Endothelial cell (in vitro differentiated cells): ENCODE results near the gene C1GALT1. TPM values are rescaled to one million over a fixed set of nuclear protein-coding genes. Genes with fewer than 3 reads are reported as not detected.

ENCODE experiments used
- DNase-seq: peaks from one replicate; pipeline ENCODE4 v3.0.0; 2021; ENCODE audit warnings: low spot score
- H3K27ac Mint-ChIP-seq: one replicate; pipeline ENCODE4 v1.8.0; 2021; ENCODE audit warnings: mixed read lengths, inconsistent platforms; ENCODE audit not compliant: unreplicated experiment
- H3K27me3 Mint-ChIP-seq: one replicate; pipeline ENCODE4 v1.8.0; 2021; ENCODE audit warnings: mild to moderate bottlenecking, moderate library complexity, mixed read lengths, inconsistent platforms; ENCODE audit not compliant: unreplicated experiment
- H3K36me3 Mint-ChIP-seq: one replicate; pipeline ENCODE4 v1.8.0; 2021; ENCODE audit warnings: mild to moderate bottlenecking, low read depth, mixed read lengths, inconsistent platforms; ENCODE audit not compliant: unreplicated experiment
- H3K4me1 Mint-ChIP-seq: one replicate; pipeline ENCODE4 v1.8.0; 2021; ENCODE audit warnings: mild to moderate bottlenecking, mixed read lengths, inconsistent platforms; ENCODE audit not compliant: unreplicated experiment
- H3K4me3 Mint-ChIP-seq: one replicate; pipeline ENCODE4 v1.8.0; 2021; ENCODE audit warnings: mild to moderate bottlenecking, mixed read lengths, inconsistent platforms; ENCODE audit not compliant: unreplicated experiment
- H3K9me3 Mint-ChIP-seq: one replicate; pipeline ENCODE4 v1.8.0; 2021; ENCODE audit warnings: mixed read lengths, inconsistent platforms; ENCODE audit not compliant: unreplicated experiment
- total RNA-seq: library from RNA; stranded (reverse); fragmentation: NEBNext Ultra II Directional; extraction: Animal tissue kit (Norgen Biotek cat#: 25700); gene quantifications from one replicate; pipeline ENCODE4 v1.2.1, GENCODE V29; 2021; ENCODE audit not compliant: unreplicated experiment
- TF ChIP-seq, protein P1 (sequence below): fragments of 200-600 bp; sonication (generic); IDR thresholded peaks from one replicate; pipeline ENCODE4 v1.5.0; 2021; ENCODE audit warnings: antibody characterized with exemption; ENCODE audit not compliant: unreplicated experiment

Gene C1GALT1
- total RNA-seq, 1 donor from 2014 or later = 39.7 TPM

DNA sequence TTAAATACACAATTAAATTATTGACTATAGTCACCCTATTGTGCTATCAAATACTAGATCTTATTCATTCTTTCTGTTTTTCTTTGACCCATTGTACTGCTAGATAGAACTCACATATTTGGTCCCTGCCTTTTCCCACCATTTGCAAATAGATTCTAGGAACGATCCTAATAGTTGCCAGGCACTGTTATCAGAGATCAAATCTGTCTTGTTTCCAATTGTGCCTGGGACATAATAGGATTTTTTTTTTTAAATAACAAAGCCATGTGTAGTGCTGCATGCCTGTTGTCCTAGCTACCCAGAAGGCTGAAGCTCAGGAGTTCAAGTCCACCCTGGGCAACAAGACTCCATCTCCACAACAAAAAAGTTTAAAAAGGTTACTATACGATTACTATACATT lies 72.0 kb downstream of the C1GALT1 start:
- Mint-ChIP-seq H3K27me3 (peaks cover 2% of the 10 kb centered on the region), H3K27ac (no peak overlapping the region), H3K9me3 (no peaks in the 10 kb centered on the region), H3K4me3 (no peak overlapping the region), H3K36me3 (no peaks in the 10 kb centered on the region), H3K4me1 (peaks cover 18% of the 10 kb centered on the region)
- DNase-seq = no peak
- TF ChIP-seq, protein P1, sequence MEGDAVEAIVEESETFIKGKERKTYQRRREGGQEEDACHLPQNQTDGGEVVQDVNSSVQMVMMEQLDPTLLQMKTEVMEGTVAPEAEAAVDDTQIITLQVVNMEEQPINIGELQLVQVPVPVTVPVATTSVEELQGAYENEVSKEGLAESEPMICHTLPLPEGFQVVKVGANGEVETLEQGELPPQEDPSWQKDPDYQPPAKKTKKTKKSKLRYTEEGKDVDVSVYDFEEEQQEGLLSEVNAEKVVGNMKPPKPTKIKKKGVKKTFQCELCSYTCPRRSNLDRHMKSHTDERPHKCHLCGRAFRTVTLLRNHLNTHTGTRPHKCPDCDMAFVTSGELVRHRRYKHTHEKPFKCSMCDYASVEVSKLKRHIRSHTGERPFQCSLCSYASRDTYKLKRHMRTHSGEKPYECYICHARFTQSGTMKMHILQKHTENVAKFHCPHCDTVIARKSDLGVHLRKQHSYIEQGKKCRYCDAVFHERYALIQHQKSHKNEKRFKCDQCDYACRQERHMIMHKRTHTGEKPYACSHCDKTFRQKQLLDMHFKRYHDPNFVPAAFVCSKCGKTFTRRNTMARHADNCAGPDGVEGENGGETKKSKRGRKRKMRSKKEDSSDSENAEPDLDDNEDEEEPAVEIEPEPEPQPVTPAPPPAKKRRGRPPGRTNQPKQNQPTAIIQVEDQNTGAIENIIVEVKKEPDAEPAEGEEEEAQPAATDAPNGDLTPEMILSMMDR = no peak

DNA sequence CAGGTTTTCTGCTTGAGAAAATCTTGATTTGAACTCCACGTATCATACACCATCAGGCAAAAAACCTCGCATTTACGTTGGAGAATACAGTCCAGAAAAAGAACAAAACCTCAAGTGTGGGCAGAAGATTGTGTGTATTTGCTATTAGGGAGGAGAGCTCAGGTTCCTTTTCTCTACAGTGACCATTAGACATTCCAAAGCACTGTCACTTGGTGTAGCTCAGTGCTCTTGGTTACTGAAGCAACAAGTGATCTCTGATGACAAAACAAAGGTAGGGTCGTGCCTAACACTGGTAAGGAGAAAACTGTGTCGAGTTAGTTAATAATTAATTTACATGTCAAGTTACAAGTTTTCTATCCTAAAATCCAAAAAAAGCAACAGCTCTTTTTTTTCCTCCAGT lies 72.6 kb downstream of the C1GALT1 start:
- no peak overlapping the region for H3K4me3 Mint-ChIP-seq
- H3K4me1 Mint-ChIP-seq = peaks cover 21% of the 10 kb centered on the region
- peaks cover 2% of the 10 kb centered on the region for H3K27me3 Mint-ChIP-seq
- DNase-seq = no peak
- no peaks in the 10 kb centered on the region for H3K36me3 Mint-ChIP-seq
- H3K27ac Mint-ChIP-seq = no peak overlapping the region
- TF ChIP-seq, protein P1 = no peak
- H3K9me3 Mint-ChIP-seq = no peaks in the 10 kb centered on the region

DNA sequence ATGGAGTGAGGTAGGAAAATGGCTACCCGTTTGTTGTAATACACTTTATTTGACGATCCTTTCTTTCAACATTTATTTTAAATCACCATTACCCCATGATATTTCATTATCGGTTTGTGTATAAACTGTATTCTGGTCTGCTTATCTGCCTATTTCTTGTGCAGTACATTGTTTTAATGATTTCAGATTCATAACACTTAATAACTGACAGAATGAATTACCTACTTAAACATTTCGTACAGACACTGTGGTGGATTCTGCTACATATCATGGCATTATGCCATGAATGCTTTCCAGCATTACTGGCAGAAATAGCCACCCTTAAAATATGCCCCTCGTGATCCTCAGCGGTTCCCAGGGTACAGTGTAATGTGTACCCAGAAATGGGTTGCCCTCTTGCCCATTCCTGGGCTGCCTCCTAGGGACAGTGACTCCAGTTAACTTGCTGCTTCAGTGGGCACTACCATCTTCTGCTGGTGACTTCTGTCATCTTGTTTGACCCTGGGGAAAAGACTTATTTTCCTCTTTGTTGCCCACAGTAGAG lies 74.5 kb downstream of the C1GALT1 start:
- H3K27ac Mint-ChIP-seq = no peak overlapping the region
- TF ChIP-seq, protein P1 = no peak
- peaks cover 17% of the 10 kb centered on the region for H3K4me1 Mint-ChIP-seq

DNA sequence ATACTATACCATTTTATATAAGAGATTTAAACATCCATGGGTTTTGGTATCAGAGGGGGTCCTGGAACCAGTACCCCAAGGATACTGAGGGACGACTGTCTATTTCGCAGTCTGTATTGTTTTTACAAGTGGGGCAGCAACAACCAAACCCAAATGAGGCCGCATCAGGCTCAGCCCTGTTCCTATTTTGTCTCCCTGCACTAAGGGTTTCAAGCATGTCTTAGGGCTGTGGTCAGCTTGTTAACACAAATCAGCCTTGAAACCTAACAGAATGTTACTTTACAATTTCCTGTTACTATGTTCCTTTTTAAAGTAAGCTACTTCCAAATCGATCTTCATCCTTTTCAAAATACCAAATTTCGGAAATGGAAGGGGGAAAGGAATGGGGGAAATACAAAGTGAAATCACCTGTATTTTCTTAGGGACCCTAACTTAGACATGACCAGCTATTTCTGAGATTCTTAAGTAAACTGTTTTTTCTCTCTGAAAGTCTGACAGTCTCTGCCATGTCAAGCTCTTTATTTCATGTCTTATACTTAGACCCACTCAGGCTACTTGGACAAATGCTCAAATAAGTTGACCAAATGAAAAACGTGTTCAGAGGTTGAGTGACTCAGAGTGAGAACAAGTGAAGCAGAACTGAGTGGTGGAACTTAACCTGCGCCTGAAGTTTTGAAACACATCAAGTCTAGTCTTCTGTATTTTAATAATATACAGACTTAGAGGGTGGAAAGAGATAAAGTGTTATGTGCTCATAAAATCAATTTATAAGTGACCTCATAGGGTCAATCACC lies 75.8 kb downstream of the C1GALT1 start:
- DNase-seq = no peak
- Mint-ChIP-seq H3K9me3 (no peaks in the 10 kb centered on the region), H3K27me3 (peaks cover 3% of the 10 kb centered on the region), H3K36me3 (no peaks in the 10 kb centered on the region), H3K4me1 (peaks cover 17% of the 10 kb centered on the region), H3K27ac (no peak overlapping the region), H3K4me3 (no peak overlapping the region)
- TF ChIP-seq, protein P1 = no peak

More for the DNA sequence above, 74.5 kb downstream of the C1GALT1 start:
- H3K9me3 Mint-ChIP-seq = no peaks in the 10 kb centered on the region
- no peak for DNase-seq
- H3K27me3 Mint-ChIP-seq = peaks cover 3% of the 10 kb centered on the region
- no peak overlapping the region for H3K4me3 Mint-ChIP-seq
- no peaks in the 10 kb centered on the region for H3K36me3 Mint-ChIP-seq

DNA sequence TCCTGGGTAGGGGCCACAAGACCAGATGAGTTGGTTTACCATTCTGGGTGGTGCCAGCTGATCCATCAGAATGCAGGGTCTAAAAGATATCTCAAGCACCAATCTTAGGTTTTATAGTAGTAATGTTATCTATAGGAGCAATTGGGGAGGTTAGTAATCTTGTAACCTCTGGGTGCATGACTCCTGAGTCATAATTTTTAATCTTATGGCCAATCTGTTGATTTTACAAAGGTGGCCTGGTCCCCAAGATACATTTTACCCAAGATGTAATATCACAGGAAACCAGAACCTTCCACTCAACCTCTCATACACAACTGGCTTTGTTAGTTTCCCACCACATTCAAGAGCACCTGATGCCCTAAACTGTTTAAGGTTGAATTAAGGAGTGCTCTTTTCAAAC lies 79.5 kb downstream of the C1GALT1 start:
- TF ChIP-seq, protein P1 = no peak
- Mint-ChIP-seq H3K4me1 (peaks cover 17% of the 10 kb centered on the region), H3K4me3 (no peak overlapping the region), H3K36me3 (no peaks in the 10 kb centered on the region), H3K9me3 (no peaks in the 10 kb centered on the region), H3K27me3 (peaks cover 4% of the 10 kb centered on the region), H3K27ac (no peak overlapping the region)
- DNase-seq = no peak
